HEK293 (cell line): Measurements from ENCODE around the gene MRPL20.

Source experiments
- CTCF ChIA-PET: fragments of 350-600 bp; formaldehyde crosslinking; extraction: SDS; loops from one replicate; lab custom pipeline; 2021; ENCODE audit warnings: antibody characterized with exemption; lab: Yijun Ruan, JAX
- POLR2A ChIA-PET: fragments of 300-600 bp; formaldehyde crosslinking; extraction: SDS; loops from one replicate; lab custom pipeline; 2020; ENCODE audit warnings: antibody characterized with exemption, inconsistent platforms; lab: Yijun Ruan, JAX
- H3K27ac ChIP-seq: fragments of 200-500 bp; sonication (Bioruptor generic); 2 replicates; pipeline ENCODE4 v1.5.1; 2014; ENCODE audit warnings: low read depth, low read length, control low read depth, inconsistent platforms; ENCODE audit errors: extremely low read depth
- H3K36me3 ChIP-seq, 2 experiments: fragments of 200-500 bp in 1 of 2; sonication (Bioruptor generic) in 1 of 2; 1 replicate in 1 of 2; 2 replicates in 1 of 2; pipeline ENCODE4 v1.5.1; 2014 to 2017; ENCODE audit warnings: inconsistent platforms in 2 of 2, low read length in 2 of 2; ENCODE audit not compliant: control insufficient read depth in 2 of 2, insufficient read depth in 1 of 2
- H3K4me1 ChIP-seq: fragments of 200-500 bp; sonication (Bioruptor generic); 2 replicates; pipeline ENCODE4 v1.5.1; 2014; ENCODE audit warnings: mild to moderate bottlenecking, low read length, inconsistent platforms; ENCODE audit not compliant: control insufficient read depth, insufficient read depth
- H3K4me3 ChIP-seq: 2 replicates; pipeline ENCODE4 v1.5.1; 2011; ENCODE audit warnings: low read depth, mild to moderate bottlenecking, control low read depth, low read length, moderate library complexity
- H3K9me3 ChIP-seq: fragments of 200-500 bp; sonication (Bioruptor generic); 2 replicates; pipeline ENCODE4 v1.5.1; 2014; ENCODE audit warnings: low read depth, low read length, inconsistent platforms; ENCODE audit not compliant: control insufficient read depth, insufficient read depth
- EGR2 ChIP-seq: fragments of 450-650 bp; formaldehyde crosslinking; IDR thresholded peaks from 2 replicates; pipeline ENCODE4 v1.5.1; 2016; ENCODE audit warnings: low read depth, missing biosample characterization, missing genetic modification characterization
- GFI1B ChIP-seq: fragments of 450-650 bp; formaldehyde crosslinking; IDR thresholded peaks from 2 replicates; pipeline ENCODE4 v1.5.1; 2016; ENCODE audit warnings: missing biosample characterization, missing genetic modification characterization
- GLIS1 ChIP-seq: fragments of 450-650 bp; formaldehyde crosslinking; IDR thresholded peaks from 2 replicates; pipeline ENCODE4 v1.5.1; 2016; ENCODE audit warnings: missing biosample characterization, missing genetic modification characterization
- GLIS2 ChIP-seq: fragments of 450-650 bp; formaldehyde crosslinking; IDR thresholded peaks from 2 replicates; pipeline ENCODE4 v1.5.1; 2016; ENCODE audit warnings: missing biosample characterization, missing genetic modification characterization
- HOXA7 ChIP-seq: sonication (generic); formaldehyde crosslinking; IDR thresholded peaks from 2 replicates; pipeline ENCODE4 v1.8.1; 2022; ENCODE audit warnings: missing genetic modification reagents, borderline replicate concordance
- HOXD13 ChIP-seq: sonication (generic); formaldehyde crosslinking; IDR thresholded peaks from 2 replicates; pipeline ENCODE4 v1.8.0; 2022; ENCODE audit warnings: missing genetic modification reagents, borderline replicate concordance
- TRIM28 ChIP-seq: IDR thresholded peaks from 2 replicates; pipeline ENCODE4 v1.6.1; 2011; ENCODE audit warnings: low read length, control low read depth, borderline replicate concordance
- YY2 ChIP-seq: fragments of 450-650 bp; formaldehyde crosslinking; IDR thresholded peaks from 2 replicates; pipeline ENCODE4 v1.5.1; 2016; ENCODE audit warnings: missing biosample characterization, missing genetic modification characterization
- ZBTB7A ChIP-seq: fragments of 450-650 bp; formaldehyde crosslinking; IDR thresholded peaks from 2 replicates; pipeline ENCODE4 v1.5.1; 2016; ENCODE audit warnings: low read depth, missing biosample characterization, missing genetic modification characterization
- ZBTB8A ChIP-seq: fragments of 450-650 bp; formaldehyde crosslinking; IDR thresholded peaks from 2 replicates; pipeline ENCODE4 v1.5.1; 2016; ENCODE audit warnings: missing biosample characterization, missing genetic modification characterization
- ZFHX2 ChIP-seq: fragments of 450-650 bp; formaldehyde crosslinking; conservative IDR thresholded peaks from 2 replicates; pipeline ENCODE4 v1.5.1; 2016; ENCODE audit warnings: missing biosample characterization, missing genetic modification characterization
- ZFP3 ChIP-seq: fragments of 450-650 bp; formaldehyde crosslinking; IDR thresholded peaks from 2 replicates; pipeline ENCODE4 v1.5.1; 2016; ENCODE audit warnings: low read depth, missing biosample characterization, missing genetic modification characterization
- ZNF146 ChIP-seq: fragments of 450-650 bp; formaldehyde crosslinking; IDR thresholded peaks from 2 replicates; pipeline ENCODE4 v1.5.1; 2016; ENCODE audit warnings: missing biosample characterization, missing genetic modification characterization
- ZNF157 ChIP-seq: fragments of 450-650 bp; formaldehyde crosslinking; IDR thresholded peaks from 2 replicates; pipeline ENCODE4 v1.5.1; 2016; ENCODE audit warnings: missing biosample characterization, missing genetic modification characterization
- ZNF175 ChIP-seq: fragments of 450-650 bp; formaldehyde crosslinking; IDR thresholded peaks from 2 replicates; pipeline ENCODE4 v1.5.1; 2016; ENCODE audit warnings: missing biosample characterization, missing genetic modification characterization
- ZNF184 ChIP-seq: fragments of 450-650 bp; IDR thresholded peaks from 2 replicates; pipeline ENCODE4 v1.5.1; 2018; ENCODE audit warnings: missing biosample characterization, mild to moderate bottlenecking, missing genetic modification characterization
- ZNF23 ChIP-seq: fragments of 450-650 bp; formaldehyde crosslinking; IDR thresholded peaks from 2 replicates; pipeline ENCODE4 v1.5.1; 2016; ENCODE audit warnings: missing biosample characterization, missing genetic modification characterization, borderline replicate concordance
- ZNF248 ChIP-seq: fragments of 450-650 bp; formaldehyde crosslinking; IDR thresholded peaks from 2 replicates; pipeline ENCODE4 v1.5.1; 2017; ENCODE audit warnings: missing biosample characterization, missing genetic modification characterization
- ZNF366 ChIP-seq: fragments of 450-650 bp; formaldehyde crosslinking; conservative IDR thresholded peaks from 2 replicates; pipeline ENCODE4 v1.5.1; 2016; ENCODE audit warnings: missing biosample characterization, missing genetic modification characterization
- ZNF426 ChIP-seq: fragments of 450-650 bp; formaldehyde crosslinking; IDR thresholded peaks from 2 replicates; pipeline ENCODE4 v1.5.1; 2017; ENCODE audit warnings: missing biosample characterization, missing genetic modification characterization, mild to moderate bottlenecking, inconsistent platforms, moderate library complexity
- ZNF585B ChIP-seq: fragments of 450-650 bp; formaldehyde crosslinking; IDR thresholded peaks from 2 replicates; pipeline ENCODE4 v1.5.1; 2016; ENCODE audit warnings: missing biosample characterization, missing genetic modification characterization
- ZNF600 ChIP-seq: fragments of 450-650 bp; formaldehyde crosslinking; IDR thresholded peaks from 2 replicates; pipeline ENCODE4 v1.5.1; 2016; ENCODE audit warnings: missing biosample characterization, missing genetic modification characterization
- ZNF610 ChIP-seq: fragments of 450-650 bp; formaldehyde crosslinking; IDR thresholded peaks from 2 replicates; pipeline ENCODE4 v1.5.1; 2016; ENCODE audit warnings: missing biosample characterization, missing genetic modification characterization, borderline replicate concordance
- ZNF623 ChIP-seq: fragments of 450-650 bp; formaldehyde crosslinking; IDR thresholded peaks from 2 replicates; pipeline ENCODE4 v1.5.1; 2016; ENCODE audit warnings: missing biosample characterization, missing genetic modification characterization
- ZNF660 ChIP-seq: fragments of 450-650 bp; IDR thresholded peaks from 2 replicates; pipeline ENCODE4 v1.5.1; 2018; ENCODE audit warnings: missing biosample characterization, mild to moderate bottlenecking, missing genetic modification characterization
- ZNF701 ChIP-seq: fragments of 450-650 bp; formaldehyde crosslinking; IDR thresholded peaks from 2 replicates; pipeline ENCODE4 v1.5.1; 2016; ENCODE audit warnings: missing biosample characterization, missing genetic modification characterization
- ZSCAN30 ChIP-seq: fragments of 450-650 bp; IDR thresholded peaks from 2 replicates; pipeline ENCODE4 v1.5.1; 2018; ENCODE audit warnings: missing biosample characterization, mild to moderate bottlenecking, missing genetic modification characterization, moderate library complexity
- TF ChIP-seq, protein P1 (sequence below): fragments of 450-650 bp; formaldehyde crosslinking; IDR thresholded peaks from 2 replicates; pipeline ENCODE4 v1.5.1; 2016; ENCODE audit warnings: missing biosample characterization, missing genetic modification characterization
- TF ChIP-seq, protein P2 (sequence below): fragments of 450-650 bp; formaldehyde crosslinking; IDR thresholded peaks from 2 replicates; pipeline ENCODE4 v1.5.1; 2017; ENCODE audit warnings: missing biosample characterization, missing genetic modification characterization
- TF ChIP-seq, protein P3 (sequence below): fragments of 450-650 bp; formaldehyde crosslinking; IDR thresholded peaks from 2 replicates; pipeline ENCODE4 v1.5.1; 2016; ENCODE audit warnings: missing biosample characterization, missing genetic modification characterization, low read depth
- TF ChIP-seq, protein P4 (sequence below): fragments of 450-650 bp; formaldehyde crosslinking; IDR thresholded peaks from 2 replicates; pipeline ENCODE4; 2016; ENCODE audit warnings: missing biosample characterization, missing genetic modification characterization

Gene MRPL20

DNA sequence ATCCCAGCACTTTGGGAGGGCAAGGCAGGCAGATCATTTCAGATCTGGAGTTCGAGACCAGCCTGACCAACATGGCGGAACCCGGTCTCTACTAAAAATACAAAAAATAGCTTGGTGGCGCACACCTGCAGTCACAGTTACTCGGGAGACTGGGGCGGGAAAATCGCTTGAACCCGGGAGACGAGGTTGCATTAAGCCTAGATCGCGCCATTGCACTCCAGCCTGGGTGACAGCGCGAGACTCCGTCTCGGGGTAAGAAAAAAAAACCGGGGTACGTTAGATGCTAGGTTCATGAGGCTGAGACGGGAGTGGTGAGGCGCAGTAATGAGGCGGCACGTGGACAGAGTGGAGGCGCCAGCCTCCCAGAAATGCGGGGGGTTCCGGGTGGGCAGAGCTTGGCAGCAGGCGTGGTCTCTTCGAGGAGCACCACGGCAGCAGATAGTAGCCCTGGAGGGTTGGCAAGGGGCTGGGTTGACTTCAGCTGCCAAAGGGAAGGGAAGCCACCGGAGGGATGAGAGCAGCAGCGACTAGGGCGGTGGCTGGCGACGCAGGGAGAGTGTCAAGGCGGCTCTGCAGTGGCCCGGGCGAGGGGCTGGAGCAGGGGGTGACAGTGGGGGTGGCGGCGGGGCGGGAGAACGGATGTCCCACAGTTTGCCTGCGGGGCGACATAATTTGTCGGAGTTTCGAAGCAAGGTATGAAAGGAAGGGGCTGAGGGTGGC lies 832 bp downstream of the MRPL20 start:
- TF ChIP-seq GLIS2 (tag by site-specific recombination) (peak; percentile 46), GLIS1 (tag by site-specific recombination) (0 out of 2 replicates have a peak, but pooled peaks have one; percentile 7), TRIM28 (no peak)
- Histone ChIP-seq H3K27ac (peak overlapping the region; percentile 87), H3K4me3 (peak overlapping the region; percentile 84), H3K36me3 (peaks cover 19 to 66% of the 10 kb centered on the region in 2 experiments; a peak in 2 of 3 replicates), H3K9me3 (no peaks in the 10 kb centered on the region), H3K4me1 (no peaks in the 10 kb centered on the region)
- ChIA-PET POLR2A (interaction anchor here (0.6 to 1.0 kb wide), 3 partner anchors 31 to 159 kb away, joined by 3 read pairs; partner anchors contain the start of gene AURKAIP1), CTCF (interaction anchor here (0.6 to 1.4 kb wide), 5 partner anchors 32 to 62 kb away, joined by 3 to 4 read pairs (median 3); no protein-coding TSS in a partner anchor)

DNA sequence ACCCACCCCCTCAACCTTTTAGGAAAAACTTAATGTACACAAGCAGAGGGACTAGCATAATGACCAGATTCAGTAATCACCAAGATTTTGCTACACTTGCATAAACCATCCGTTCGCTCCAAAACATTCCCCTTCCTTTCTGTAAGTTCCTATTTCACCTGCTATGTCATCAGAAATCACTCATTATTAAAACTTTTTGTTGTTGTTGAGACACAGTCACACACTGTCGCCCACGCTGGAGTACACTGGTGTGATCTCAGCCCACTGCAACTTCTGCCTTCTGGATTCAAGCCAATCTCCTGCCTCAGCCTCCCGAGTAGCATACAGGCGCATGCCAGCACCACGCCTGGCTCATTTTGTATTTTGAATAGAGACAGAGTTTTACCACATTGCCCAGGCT lies 3.4 kb downstream of the MRPL20 start:
- Histone ChIP-seq H3K27ac (peak overlapping the region; percentile 8; the same call in 1 of the 2 replicates), H3K4me3 (no peak overlapping the region), H3K9me3 (no peaks in the 10 kb centered on the region), H3K4me1 (no peaks in the 10 kb centered on the region), H3K36me3 (peaks cover 19 to 69% of the 10 kb centered on the region in 2 experiments; a peak in 2 of 3 replicates)
- ChIA-PET POLR2A (interaction anchor here (0.7 to 1.2 kb wide), 2 partner anchors 22 to 38 kb away, joined by 3 to 4 read pairs; a partner anchor contains a TSS), CTCF (interaction anchor here (1.2 kb wide), 1 partner anchor 37 kb away, joined by 4 read pairs; no protein-coding TSS in a partner anchor)
- TF ChIP-seq ZNF23 (tag by site-specific recombination) (no peak), ZNF660 (tag by site-specific recombination) (no peak), EGR2 (tag by site-specific recombination) (peak; percentile 64; the same call in 1 of the 2 replicates), ZFP3 (tag by site-specific recombination) (no peak), ZNF366 (no peak), ZBTB8A (tag by site-specific recombination) (no peak), ZNF701 (tag by site-specific recombination) (no peak), ZBTB7A (tag by site-specific recombination) (no peak), HOXA7 (CRISPR knock-in tag) (no peak), ZNF426 (tag by site-specific recombination) (no peak), ZNF184 (tag by site-specific recombination) (no peak), HOXD13 (CRISPR knock-in tag) (no peak), ZSCAN30 (tag by site-specific recombination) (no peak), ZNF175 (tag by site-specific recombination) (no peak), ZNF248 (tag by site-specific recombination) (no peak), ZNF610 (tag by site-specific recombination) (no peak), ZNF623 (no peak), GFI1B (no peak), ZNF600 (tag by site-specific recombination) (peak; percentile 68), ZNF585B (no peak), ZFHX2 (peak; percentile 76), ZNF157 (tag by site-specific recombination) (no peak), YY2 (tag by site-specific recombination) (no peak), ZNF146 (tag by site-specific recombination) (no peak)
- TF ChIP-seq, protein P1, sequence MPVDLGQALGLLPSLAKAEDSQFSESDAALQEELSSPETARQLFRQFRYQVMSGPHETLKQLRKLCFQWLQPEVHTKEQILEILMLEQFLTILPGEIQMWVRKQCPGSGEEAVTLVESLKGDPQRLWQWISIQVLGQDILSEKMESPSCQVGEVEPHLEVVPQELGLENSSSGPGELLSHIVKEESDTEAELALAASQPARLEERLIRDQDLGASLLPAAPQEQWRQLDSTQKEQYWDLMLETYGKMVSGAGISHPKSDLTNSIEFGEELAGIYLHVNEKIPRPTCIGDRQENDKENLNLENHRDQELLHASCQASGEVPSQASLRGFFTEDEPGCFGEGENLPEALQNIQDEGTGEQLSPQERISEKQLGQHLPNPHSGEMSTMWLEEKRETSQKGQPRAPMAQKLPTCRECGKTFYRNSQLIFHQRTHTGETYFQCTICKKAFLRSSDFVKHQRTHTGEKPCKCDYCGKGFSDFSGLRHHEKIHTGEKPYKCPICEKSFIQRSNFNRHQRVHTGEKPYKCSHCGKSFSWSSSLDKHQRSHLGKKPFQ (tag by site-specific recombination), result peak; percentile 60; the same call in 1 of the 2 replicates
- TF ChIP-seq, protein P2, sequence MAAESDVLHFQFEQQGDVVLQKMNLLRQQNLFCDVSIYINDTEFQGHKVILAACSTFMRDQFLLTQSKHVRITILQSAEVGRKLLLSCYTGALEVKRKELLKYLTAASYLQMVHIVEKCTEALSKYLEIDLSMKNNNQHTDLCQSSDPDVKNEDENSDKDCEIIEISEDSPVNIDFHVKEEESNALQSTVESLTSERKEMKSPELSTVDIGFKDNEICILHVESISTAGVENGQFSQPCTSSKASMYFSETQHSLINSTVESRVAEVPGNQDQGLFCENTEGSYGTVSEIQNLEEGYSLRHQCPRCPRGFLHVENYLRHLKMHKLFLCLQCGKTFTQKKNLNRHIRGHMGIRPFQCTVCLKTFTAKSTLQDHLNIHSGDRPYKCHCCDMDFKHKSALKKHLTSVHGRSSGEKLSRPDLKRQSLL (tag by site-specific recombination), result no peak
- TF ChIP-seq, protein P3, sequence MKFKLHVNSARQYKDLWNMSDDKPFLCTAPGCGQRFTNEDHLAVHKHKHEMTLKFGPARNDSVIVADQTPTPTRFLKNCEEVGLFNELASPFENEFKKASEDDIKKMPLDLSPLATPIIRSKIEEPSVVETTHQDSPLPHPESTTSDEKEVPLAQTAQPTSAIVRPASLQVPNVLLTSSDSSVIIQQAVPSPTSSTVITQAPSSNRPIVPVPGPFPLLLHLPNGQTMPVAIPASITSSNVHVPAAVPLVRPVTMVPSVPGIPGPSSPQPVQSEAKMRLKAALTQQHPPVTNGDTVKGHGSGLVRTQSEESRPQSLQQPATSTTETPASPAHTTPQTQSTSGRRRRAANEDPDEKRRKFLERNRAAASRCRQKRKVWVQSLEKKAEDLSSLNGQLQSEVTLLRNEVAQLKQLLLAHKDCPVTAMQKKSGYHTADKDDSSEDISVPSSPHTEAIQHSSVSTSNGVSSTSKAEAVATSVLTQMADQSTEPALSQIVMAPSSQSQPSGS, result no peak
- TF ChIP-seq, protein P4, sequence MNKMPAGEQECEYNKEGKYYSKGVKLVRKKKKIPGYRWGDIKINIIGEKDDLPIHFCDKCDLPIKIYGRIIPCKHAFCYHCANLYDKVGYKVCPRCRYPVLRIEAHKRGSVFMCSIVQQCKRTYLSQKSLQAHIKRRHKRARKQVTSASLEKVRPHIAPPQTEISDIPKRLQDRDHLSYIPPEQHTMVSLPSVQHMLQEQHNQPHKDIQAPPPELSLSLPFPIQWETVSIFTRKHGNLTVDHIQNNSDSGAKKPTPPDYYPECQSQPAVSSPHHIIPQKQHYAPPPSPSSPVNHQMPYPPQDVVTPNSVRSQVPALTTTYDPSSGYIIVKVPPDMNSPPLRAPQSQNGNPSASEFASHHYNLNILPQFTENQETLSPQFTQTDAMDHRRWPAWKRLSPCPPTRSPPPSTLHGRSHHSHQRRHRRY (tag by site-specific recombination), result no peak
